ENCODE data around the gene GTSE1. TPM values are rescaled to one million over a fixed set of nuclear protein-coding genes. Genes with fewer than 3 reads are reported as not detected.

GTSE1 gene
- total RNA-seq, 1 experiment from 2014 or later = 55.1 TPM

GRCh38 chr22:46338636-46339035 is 42.0 kb downstream of the GTSE1 start:
- Histone ChIP-seq H3K36me3 (ENCODE audit: control insufficient read depth, insufficient read depth, low read length) (peaks cover 6% of the 10 kb centered on the region; the same call in 1 of the 2 replicates), H3K27me3 (replicated peaks; ENCODE audit: control insufficient read depth, insufficient read depth, low read length) (no peaks in the 10 kb centered on the region), H3K9me3 (no peaks in the 10 kb centered on the region), H3K4me1 (peaks cover 7% of the 10 kb centered on the region; the same call in 1 of the 2 replicates), H3K4me3 (ENCODE audit: low read depth, low read length) (no peak overlapping the region)
- CTCF ChIA-PET = no interaction called here
- Mint-ChIP-seq H3K9me3 (ENCODE audit: unreplicated experiment) (no peaks in the 10 kb centered on the region), H3K36me3 (ENCODE audit: insufficient read depth, unreplicated experiment) (peaks cover 94% of the 10 kb centered on the region), H3K4me3 (ENCODE audit: unreplicated experiment) (no peak overlapping the region), H3K4me1 (ENCODE audit: low read depth, unreplicated experiment) (peaks cover 18% of the 10 kb centered on the region), H3K27ac (ENCODE audit: unreplicated experiment) (no peak overlapping the region), H3K27me3 (ENCODE audit: insufficient read depth, unreplicated experiment) (no peaks in the 10 kb centered on the region)
- no TSS peak for BruUV-seq (replicated peaks)
- TF ChIP-seq CTCF (IDR thresholded peaks at IDR 0.05; ENCODE audit: insufficient read depth in 1 of 2, low read depth in 1 of 2, low read length in 1 of 2, severe bottlenecking in 1 of 2, unreplicated experiment in 1 of 2) = no peak
- intact Hi-C loops (cut with micrococcal nuclease; ENCODE audit: unreplicated experiment) = no loop called here
- no peak for DNase-seq
- POLR2A ChIA-PET = no interaction called here

DNA sequence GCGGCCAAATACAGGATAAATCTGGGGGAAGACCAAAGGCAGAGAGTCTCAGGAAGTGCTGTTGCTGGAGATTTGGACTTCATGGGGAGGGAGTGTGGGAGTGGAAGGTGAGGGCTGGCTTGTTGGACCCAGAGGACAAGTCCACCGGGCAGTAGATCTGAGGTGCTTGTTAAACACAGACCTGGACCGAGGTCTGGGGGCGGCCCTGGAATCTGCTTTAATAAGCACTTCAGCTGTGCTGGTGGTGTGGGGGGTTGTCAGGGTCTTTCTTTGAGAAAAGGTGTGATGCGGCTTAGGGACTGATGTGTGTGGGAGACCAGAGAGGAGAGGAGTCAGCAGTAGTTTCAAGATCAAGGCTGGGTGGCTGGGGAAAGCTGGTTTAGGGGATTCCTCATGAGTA is 43.3 kb downstream of the GTSE1 start:
- H3K27ac Mint-ChIP-seq (ENCODE audit: unreplicated experiment) = no peak overlapping the region
- POLR2A ChIA-PET = interaction anchor here (0.7 kb wide), 1 partner anchor 1337 kb away, joined by 4 read pairs; no protein-coding TSS in a partner anchor

DNA sequence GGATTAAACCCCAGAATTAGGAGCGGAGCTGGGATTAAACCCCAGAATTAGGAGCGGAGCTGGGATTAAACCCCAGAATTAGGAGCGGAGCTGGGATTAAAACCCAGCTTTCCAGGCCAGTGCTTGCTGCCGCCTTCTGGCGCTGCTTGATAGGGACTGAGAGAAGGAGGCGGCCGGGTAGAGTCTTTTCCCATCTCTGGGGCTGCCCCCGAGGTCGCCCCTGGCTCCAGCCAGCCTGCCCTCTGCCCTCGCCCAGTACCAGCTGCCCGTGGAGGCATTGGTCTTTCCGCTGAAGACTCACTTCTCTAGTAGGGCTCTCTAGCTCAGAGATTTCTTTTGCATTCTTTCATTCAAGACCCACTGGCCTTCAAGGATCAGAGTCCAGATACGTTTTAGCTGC is 44.0 kb downstream of the GTSE1 start:
- Histone ChIP-seq H3K4me1 (no peaks in the 10 kb centered on the region), H3K27me3 (replicated peaks; ENCODE audit: control insufficient read depth, insufficient read depth, low read length) (no peaks in the 10 kb centered on the region), H3K36me3 (ENCODE audit: control insufficient read depth, insufficient read depth, low read length) (peaks cover 6% of the 10 kb centered on the region; the same call in 1 of the 2 replicates), H3K9me3 (no peaks in the 10 kb centered on the region), H3K4me3 (ENCODE audit: low read depth, low read length) (no peak overlapping the region)
- no peaks in the 10 kb centered on the region for H3K9me3 Mint-ChIP-seq (ENCODE audit: unreplicated experiment)
- no TSS peak for BruUV-seq (replicated peaks)
- ChIA-PET POLR2A (interaction anchor here (0.7 kb wide), 1 partner anchor 1336 kb away, joined by 4 read pairs; no protein-coding TSS in a partner anchor), CTCF (no interaction called here)
- H3K4me1 Mint-ChIP-seq (ENCODE audit: low read depth, unreplicated experiment) = peaks cover 9% of the 10 kb centered on the region
- H3K27ac Mint-ChIP-seq (ENCODE audit: unreplicated experiment) = no peak overlapping the region
- intact Hi-C loops (cut with micrococcal nuclease; ENCODE audit: unreplicated experiment) = no loop called here
- H3K4me3 Mint-ChIP-seq (ENCODE audit: unreplicated experiment) = no peak overlapping the region
- no peak for DNase-seq
- H3K36me3 Mint-ChIP-seq (ENCODE audit: insufficient read depth, unreplicated experiment) = peaks cover 95% of the 10 kb centered on the region
- no peak for TF ChIP-seq CTCF (IDR thresholded peaks at IDR 0.05; ENCODE audit: insufficient read depth in 1 of 2, low read depth in 1 of 2, low read length in 1 of 2, severe bottlenecking in 1 of 2, unreplicated experiment in 1 of 2)
- H3K27me3 Mint-ChIP-seq (ENCODE audit: insufficient read depth, unreplicated experiment) = no peaks in the 10 kb centered on the region

More for the DNA sequence above, 43.3 kb downstream of the GTSE1 start:
- Mint-ChIP-seq H3K4me1 (ENCODE audit: low read depth, unreplicated experiment) (peaks cover 9% of the 10 kb centered on the region), H3K36me3 (ENCODE audit: insufficient read depth, unreplicated experiment) (peaks cover 97% of the 10 kb centered on the region), H3K4me3 (ENCODE audit: unreplicated experiment) (no peak overlapping the region), H3K9me3 (ENCODE audit: unreplicated experiment) (no peaks in the 10 kb centered on the region), H3K27me3 (ENCODE audit: insufficient read depth, unreplicated experiment) (no peaks in the 10 kb centered on the region)
- no peaks in the 10 kb centered on the region for H3K9me3 ChIP-seq
- no peaks in the 10 kb centered on the region for H3K4me1 ChIP-seq
- H3K27me3 ChIP-seq (replicated peaks; ENCODE audit: control insufficient read depth, insufficient read depth, low read length) = no peaks in the 10 kb centered on the region
- CTCF ChIA-PET = no interaction called here
- DNase-seq = no peak
- H3K36me3 ChIP-seq (ENCODE audit: control insufficient read depth, insufficient read depth, low read length) = peaks cover 6% of the 10 kb centered on the region; the same call in 1 of the 2 replicates
- no TSS peak for BruUV-seq (replicated peaks)
- intact Hi-C loops (cut with micrococcal nuclease; ENCODE audit: unreplicated experiment) = no loop called here
- no peak for TF ChIP-seq CTCF (IDR thresholded peaks at IDR 0.05; ENCODE audit: insufficient read depth in 1 of 2, low read depth in 1 of 2, low read length in 1 of 2, severe bottlenecking in 1 of 2, unreplicated experiment in 1 of 2)
- no peak overlapping the region for H3K4me3 ChIP-seq (ENCODE audit: low read depth, low read length)
